GM21619 (cell line): ENCODE data around the gene ELN.

Source experiments
- ATAC-seq: cut with Tn5 transposase; IDR thresholded peaks from one replicate; pipeline ENCODE4 v1.9.1; 2021; ENCODE audit not compliant: unreplicated experiment

Gene ELN

GRCh38 chr7:74023092-74023536 is 4.9 kb upstream of the ELN start:
- no peak for ATAC-seq

- no peak for ATAC-seq
Observed at GRCh38 chr7:74023786-74024185, 4.2 kb upstream of the ELN start.

GRCh38 chr7:74025146-74025545 is 2.8 kb upstream of the ELN start:
- no peak for ATAC-seq

DNA sequence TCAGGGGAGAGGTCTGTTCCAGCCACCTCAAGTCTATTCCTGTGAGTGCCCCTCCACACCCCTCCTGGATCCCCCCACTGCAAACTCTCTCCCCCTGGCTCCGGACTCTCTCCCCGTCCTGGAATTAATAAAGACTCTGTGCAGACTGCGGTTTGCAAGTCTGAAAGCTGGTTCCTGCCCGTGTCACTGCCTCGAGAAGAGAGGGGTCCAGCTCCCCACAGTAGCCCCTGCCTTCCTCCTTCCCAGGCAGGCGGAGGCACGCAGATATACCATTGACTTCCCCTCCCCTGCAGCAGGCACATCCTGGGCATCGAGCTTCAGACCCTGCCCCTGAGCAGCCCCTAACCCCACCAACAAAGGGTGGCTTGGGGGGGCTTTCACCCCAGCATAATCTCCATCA is 2.2 kb upstream of the ELN start:
- no peak for ATAC-seq

DNA sequence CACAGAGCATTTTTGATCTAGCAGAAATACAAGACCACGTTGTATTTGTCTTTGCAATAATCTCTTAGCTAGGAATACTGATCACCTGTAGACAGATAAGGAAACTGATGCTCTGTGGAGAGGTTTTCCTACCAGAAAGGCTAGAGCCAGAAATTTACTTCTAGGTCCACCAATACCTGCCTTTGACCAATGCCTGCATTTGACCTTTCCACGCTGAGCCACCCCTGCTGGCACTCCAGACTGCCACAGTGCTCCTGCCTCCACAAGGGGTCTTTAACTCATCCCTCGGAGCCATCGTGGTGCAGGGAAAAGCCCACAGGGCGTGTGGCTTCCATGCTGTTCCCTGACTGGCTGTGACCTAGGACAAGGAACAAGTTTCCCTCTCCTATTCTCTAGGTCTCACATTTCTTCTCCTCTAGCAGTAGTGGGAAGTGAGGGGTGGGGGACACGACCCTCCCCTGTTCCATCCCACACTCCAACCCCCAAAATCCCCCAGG is 1.5 kb upstream of the ELN start:
- ATAC-seq = no peak

GRCh38 chr7:74026903-74027682 is 880 bp upstream of the ELN start:
- ATAC-seq = no peak

DNA sequence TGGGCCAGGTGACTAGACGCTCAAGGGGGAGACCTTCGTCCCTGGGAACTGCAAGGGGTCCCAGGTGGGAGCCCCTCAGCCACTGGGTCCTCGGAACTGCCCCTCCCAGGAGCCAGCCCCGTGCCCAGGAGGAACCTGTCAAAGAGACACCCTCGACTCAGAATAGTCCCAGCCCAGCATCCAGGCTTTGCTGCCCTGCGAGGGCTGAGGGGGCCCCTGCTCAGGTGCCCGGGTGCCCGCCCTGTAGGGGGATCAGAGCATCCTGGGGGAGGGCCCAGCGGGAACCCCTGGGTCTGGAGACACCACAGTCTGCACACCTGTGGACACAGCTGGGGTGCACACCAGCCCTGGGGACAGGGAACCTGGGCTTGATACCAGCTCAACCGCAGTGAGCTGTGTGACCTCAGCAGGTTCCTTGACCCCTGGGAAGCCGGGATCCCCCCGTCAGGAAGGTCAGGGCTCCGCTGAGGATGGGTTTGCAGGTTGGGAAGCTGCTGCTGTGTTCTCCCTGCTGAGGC is 407 bp downstream of the ELN start:
- no peak for ATAC-seq

GRCh38 chr7:74029089-74029785 is 1.3 kb downstream of the ELN start:
- no peak for ATAC-seq

DNA sequence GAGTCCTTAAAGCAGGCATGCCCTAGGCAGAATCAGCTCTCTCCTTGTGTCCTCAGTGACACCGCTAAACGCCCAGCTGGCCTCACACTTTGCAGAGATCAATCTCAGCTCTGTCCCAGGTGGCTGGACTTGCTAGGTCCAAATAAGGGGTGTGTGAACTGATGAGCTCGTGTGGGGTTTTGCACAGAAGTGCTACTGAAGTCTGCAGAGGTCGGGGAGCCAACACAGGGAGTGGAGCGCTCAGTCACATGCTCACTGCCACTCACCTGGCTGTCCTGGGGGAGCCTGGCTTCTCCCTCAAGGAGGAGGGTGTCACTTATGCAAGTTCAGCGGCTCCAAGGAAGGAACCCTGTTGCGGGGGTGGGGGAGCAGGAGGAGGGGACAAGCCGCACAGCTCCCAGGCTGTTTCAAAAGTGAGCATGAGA is 2.0 kb downstream of the ELN start:
- ATAC-seq = no peak

GRCh38 chr7:74030861-74031260 is 2.9 kb downstream of the ELN start:
- ATAC-seq = no peak

- ATAC-seq = no peak
Observed at GRCh38 chr7:74031403-74032190, 3.6 kb downstream of the ELN start.

DNA sequence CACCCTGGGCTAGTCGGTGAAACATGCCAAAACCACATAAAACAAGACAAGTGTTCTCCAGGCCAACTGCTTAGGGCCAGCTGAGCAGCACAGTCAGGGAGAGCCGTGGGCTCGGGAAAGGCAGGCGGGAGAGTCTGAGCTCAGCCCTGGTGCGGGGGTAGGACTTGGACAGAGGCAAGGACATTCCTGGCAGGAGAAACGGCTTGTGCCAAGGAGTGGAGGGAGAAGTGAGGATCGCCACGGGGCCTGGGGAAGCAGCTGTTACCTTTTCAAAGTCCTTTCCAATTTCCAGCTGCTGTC is 4.2 kb downstream of the ELN start:
- no peak for ATAC-seq

- no peak for ATAC-seq
Observed at GRCh38 chr7:74032624-74033371, 4.8 kb downstream of the ELN start.

DNA sequence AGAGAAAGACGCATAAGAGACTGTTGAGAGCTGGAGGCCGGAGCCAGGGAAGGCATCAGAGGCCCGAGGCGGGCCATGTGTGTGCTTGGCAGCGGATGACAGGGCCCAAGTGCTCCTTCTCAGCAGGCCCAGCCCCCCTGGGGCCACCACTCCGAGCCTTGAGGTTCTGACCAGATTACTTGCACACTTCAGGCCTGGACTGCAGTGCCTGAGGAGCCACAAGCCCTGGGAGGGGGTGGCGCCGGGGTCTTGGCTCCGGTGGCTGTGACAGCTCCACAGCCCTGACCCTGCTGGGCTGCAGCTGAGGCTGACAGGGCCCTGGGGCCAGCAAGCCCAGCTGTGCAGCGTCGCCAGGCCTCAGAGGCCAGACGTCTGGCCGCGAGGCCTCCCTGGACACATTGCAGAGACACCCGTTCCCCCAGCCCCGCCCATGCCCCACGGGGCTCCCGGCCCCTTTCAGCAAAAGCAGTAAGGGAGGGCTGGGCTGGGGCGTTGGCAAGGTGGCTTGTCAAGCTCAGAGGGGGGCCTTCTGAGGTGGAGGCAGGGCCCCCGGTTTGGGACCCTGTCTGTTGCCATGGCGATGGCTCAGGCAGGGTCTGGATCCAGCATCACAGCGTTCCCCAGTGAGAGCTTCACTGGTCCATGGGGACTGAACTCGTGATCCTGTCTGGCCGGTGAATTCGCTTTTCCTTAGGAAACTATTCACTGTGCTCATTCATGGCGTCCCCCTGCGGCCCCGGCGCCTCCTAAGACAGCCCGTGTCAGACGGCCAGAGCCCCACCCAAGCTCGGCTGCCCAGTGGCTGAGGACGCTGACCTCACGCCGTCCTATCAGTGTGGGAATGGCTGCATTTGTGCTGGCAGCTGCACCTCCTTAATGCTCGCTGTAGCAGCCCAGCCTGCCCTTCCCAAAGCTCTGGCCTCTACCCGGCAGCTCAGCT is 5.7 kb downstream of the ELN start:
- no peak for ATAC-seq

GRCh38 chr7:74037609-74038008 is 9.6 kb downstream of the ELN start:
- ATAC-seq = no peak

DNA sequence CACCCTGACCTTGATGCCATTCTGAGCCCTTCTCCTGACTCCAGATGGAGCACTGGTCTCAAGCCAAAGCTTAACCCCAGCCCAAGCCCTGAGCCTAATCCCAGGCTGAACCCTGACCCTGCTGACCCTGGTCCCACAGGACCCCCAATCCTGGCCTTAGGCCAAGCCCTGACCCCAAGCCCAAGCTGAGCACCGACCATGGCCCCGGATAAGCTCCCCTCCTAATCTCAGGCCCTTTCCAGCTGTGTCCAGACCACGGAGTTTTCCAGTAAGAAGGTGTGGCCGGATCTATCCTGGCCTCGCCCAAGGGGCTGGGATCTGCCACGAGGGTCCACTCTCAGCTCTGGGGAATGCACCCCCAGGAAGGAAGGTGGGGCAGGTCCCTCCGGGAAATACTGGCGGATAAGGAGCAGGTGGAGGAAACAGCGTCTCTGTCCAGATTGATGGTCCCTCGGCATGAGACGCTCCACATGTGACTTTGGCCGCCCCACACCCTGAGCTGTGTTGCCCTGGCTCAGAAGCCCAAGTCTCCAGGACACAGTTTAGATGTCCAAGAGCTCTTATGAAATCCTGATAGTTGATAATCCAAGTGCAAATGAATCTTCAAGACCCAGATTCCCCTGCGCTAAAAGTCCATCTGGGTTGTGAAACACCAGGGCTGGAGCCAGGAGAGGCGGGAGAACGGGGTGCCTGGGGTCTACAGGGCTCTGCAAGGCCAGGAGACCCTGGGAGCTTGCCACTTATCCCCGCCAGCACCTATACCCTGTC is 10.4 kb downstream of the ELN start:
- ATAC-seq = no peak

- ATAC-seq = no peak
Observed at GRCh38 chr7:74039337-74039736, 11.4 kb downstream of the ELN start.

DNA sequence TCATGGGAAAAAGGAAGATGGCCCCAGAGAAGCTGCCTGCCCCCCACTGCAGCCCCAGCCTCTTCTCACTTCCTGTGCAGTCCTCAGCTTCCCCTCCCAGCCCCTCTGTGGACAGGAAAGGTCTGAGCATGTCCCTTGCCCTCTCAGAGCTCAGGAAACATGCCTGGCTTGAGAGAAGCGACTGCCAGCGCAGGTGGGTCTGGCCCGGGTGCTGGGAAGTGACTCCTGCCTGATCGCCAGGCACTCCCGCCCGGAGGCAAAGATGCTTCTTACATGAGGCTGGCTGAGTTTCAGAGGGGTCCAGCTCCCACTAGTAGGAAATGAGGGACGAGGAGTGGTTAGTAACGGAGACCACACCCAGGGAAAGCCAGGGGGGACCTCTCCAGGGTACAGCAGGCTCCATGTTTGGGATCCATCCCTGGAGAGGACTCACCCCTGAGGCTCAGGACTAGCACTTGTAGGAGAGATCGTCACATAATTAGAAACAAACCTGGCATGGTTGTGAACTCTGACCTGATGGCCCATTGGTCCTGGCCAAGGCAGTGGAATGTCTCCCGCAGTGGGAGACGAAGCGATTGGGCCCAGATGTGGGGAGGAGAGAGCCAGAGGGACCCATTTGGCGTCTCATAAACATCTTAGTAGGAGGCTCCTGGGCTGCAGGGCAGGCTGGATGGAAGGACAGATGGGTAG is 12.3 kb downstream of the ELN start:
- no peak for ATAC-seq
